GM12891 (cell line): ENCODE measurements around the gene CTSD.

Source experiments
- POLR2A ChIP-seq: IDR thresholded peaks from 2 replicates; pipeline ENCODE4 v1.6.1; 2011; ENCODE audit warnings: low read depth, low read length, control low read depth
- POLR2AphosphoS5 ChIP-seq: IDR thresholded peaks from 2 replicates; pipeline ENCODE4 v1.6.1; 2011; ENCODE audit warnings: low read depth, low read length, control low read depth
- SPI1 ChIP-seq: IDR thresholded peaks from 2 replicates; pipeline ENCODE4 v1.6.1; 2011; ENCODE audit warnings: low read depth, low read length, control low read depth
- TAF1 ChIP-seq: IDR thresholded peaks from 2 replicates; pipeline ENCODE4 v1.6.1; 2011; ENCODE audit warnings: low read depth, low read length, control low read depth

DNA sequence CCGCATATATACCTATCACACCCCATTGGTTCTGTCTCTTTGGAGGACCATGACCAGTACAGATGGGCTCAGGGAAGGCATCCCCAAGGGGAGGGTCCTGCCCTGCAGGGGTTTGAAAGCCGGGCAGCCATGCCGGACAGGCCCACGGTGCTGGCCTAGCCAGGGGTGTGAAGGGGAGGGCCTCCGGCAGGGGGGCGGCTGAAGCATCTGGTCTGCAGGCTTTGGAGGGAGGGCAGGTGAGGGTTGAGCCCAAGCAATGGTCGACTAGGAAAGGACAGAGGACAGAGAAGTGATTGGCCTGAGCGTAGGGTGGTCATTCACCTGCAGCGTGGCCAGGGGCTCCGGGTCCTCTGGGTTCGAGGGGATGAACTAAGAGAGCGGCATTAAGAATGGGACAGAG lies 11.2 kb upstream of the CTSD start:
- TF ChIP-seq POLR2A (no peak), SPI1 (no peak), POLR2AphosphoS5 (no peak), TAF1 (no peak)
